Brain microvascular endothelial cell (primary cell): Measurements from ENCODE around the gene TNRC6B.
"Not testable (repeated sequence)": the region's sequence is repeated elsewhere in the genome, so short reads cannot be mapped to it uniquely, and the experiment has no call there.

Experiments used
- DNase-seq: peaks from one replicate; pipeline ENCODE4 v3.0.0-alpha.2; 2020
- H3K27ac ChIP-seq: fragments of 250-450 bp; sonication (Bioruptor Pico); 2 replicates; pipeline ENCODE4 v1.5.1; 2020; ENCODE audit warnings: mild to moderate bottlenecking, moderate library complexity
- H3K27me3 ChIP-seq: fragments of 250-450 bp; sonication (Bioruptor Pico); replicated peaks from 2 replicates; pipeline ENCODE4 v1.5.1; 2020; ENCODE audit warnings: mild to moderate bottlenecking
- H3K36me3 ChIP-seq: fragments of 250-450 bp; sonication (Bioruptor Pico); replicated peaks from 2 replicates; pipeline ENCODE4 v1.5.1; 2020; ENCODE audit warnings: mild to moderate bottlenecking
- H3K4me3 ChIP-seq: 2 replicates; pipeline ENCODE4 v1.5.1; 2011; ENCODE audit warnings: low read depth, mild to moderate bottlenecking, control low read depth, low read length, moderate library complexity
- CTCF ChIP-seq: IDR thresholded peaks from 2 replicates; pipeline ENCODE4 v1.5.1; 2011; ENCODE audit warnings: low read depth, mild to moderate bottlenecking, moderate library complexity, low read length, control low read depth, inconsistent platforms; ENCODE audit errors: missing control alignments
- in situ Hi-C: cut with HindIII; loops from 2 replicates; pipeline ENCODE4 v1.10.0; 2017; ENCODE audit warnings: low sequenced_read_pairs, low pct_ligation_motif_present

Gene TNRC6B

GRCh38 chr22:40153192-40153591 lies 24.5 kb upstream of the TNRC6B start:
- in situ Hi-C loops: no loop called here
- H3K27me3 ChIP-seq: no peaks in the 10 kb centered on the region
- no peak for TF ChIP-seq CTCF

GRCh38 chr22:40153705-40154104 lies 24.0 kb upstream of the TNRC6B start:
- Histone ChIP-seq H3K27ac (no peak overlapping the region), H3K4me3 (no peak overlapping the region), H3K27me3 (no peaks in the 10 kb centered on the region), H3K36me3 (no peaks in the 10 kb centered on the region)
- TF ChIP-seq CTCF: no peak
- DNase-seq: no peak
- in situ Hi-C loops: no loop called here

More at GRCh38 chr22:40153192-40153591, 24.5 kb upstream of the TNRC6B start:
- Histone ChIP-seq H3K36me3 (no peaks in the 10 kb centered on the region), H3K4me3 (no peak overlapping the region), H3K27ac (no peak overlapping the region)
- no peak for DNase-seq

GRCh38 chr22:40156001-40156516 lies 21.7 kb upstream of the TNRC6B start:
- peak; percentile 60 for DNase-seq
- in situ Hi-C loops: no loop called here
- peak; percentile 44 for TF ChIP-seq CTCF

GRCh38 chr22:40156682-40157081 lies 21.0 kb upstream of the TNRC6B start:
- H3K36me3 ChIP-seq, DNase-seq, H3K4me3 ChIP-seq, in situ Hi-C loops, H3K27ac ChIP-seq, H3K27me3 ChIP-seq: not testable (repeated sequence)

More at GRCh38 chr22:40156001-40156516, 21.7 kb upstream of the TNRC6B start:
- no peaks in the 10 kb centered on the region for H3K36me3 ChIP-seq
- H3K27me3 ChIP-seq: no peaks in the 10 kb centered on the region
- no peak overlapping the region for H3K4me3 ChIP-seq
- no peak overlapping the region for H3K27ac ChIP-seq

GRCh38 chr22:40157330-40157945 lies 20.3 kb upstream of the TNRC6B start:
- no peaks in the 10 kb centered on the region for H3K36me3 ChIP-seq
- no peak for TF ChIP-seq CTCF
- in situ Hi-C loops: no loop called here
- no peaks in the 10 kb centered on the region for H3K27me3 ChIP-seq
- no peak for DNase-seq
- H3K27ac ChIP-seq: no peak overlapping the region
- no peak overlapping the region for H3K4me3 ChIP-seq

GRCh38 chr22:40161194-40161593 lies 16.5 kb upstream of the TNRC6B start:
- Histone ChIP-seq H3K27ac (no peak overlapping the region), H3K4me3 (no peak overlapping the region), H3K36me3 (no peaks in the 10 kb centered on the region), H3K27me3 (no peaks in the 10 kb centered on the region)
- no peak for DNase-seq
- TF ChIP-seq CTCF: no peak
- in situ Hi-C loops: no loop called here

- in situ Hi-C loops, DNase-seq, H3K27me3 ChIP-seq, H3K4me3 ChIP-seq, H3K27ac ChIP-seq, H3K36me3 ChIP-seq: not testable (repeated sequence)
These were observed 12.2 kb upstream of the TNRC6B start for GRCh38 chr22:40165537-40165936.
